CD4-positive, alpha-beta T cell treated with Interferon gamma for 1 hour (primary cell): Measurements from ENCODE around the gene IL20RB.
"Not testable (repeated sequence)": the region's sequence is repeated elsewhere in the genome, so short reads cannot be mapped to it uniquely, and the experiment has no call there.

Source experiments
- DNase-seq: peaks from one replicate; pipeline ENCODE4 v3.0.0-alpha.2; 2020

Gene IL20RB

GRCh38 chr3:136946978-136947377 is 10.8 kb upstream of the IL20RB start:
- DNase-seq: no peak

- DNase-seq: no peak
Measured at GRCh38 chr3:136947477-136947876, 10.3 kb upstream of the IL20RB start.

GRCh38 chr3:136949146-136949545 is 8.6 kb upstream of the IL20RB start:
- DNase-seq: no peak

- no peak for DNase-seq
Measured at GRCh38 chr3:136949708-136950107, 8.1 kb upstream of the IL20RB start.

- no peak for DNase-seq
Measured at GRCh38 chr3:136950623-136951022, 7.2 kb upstream of the IL20RB start.

- no peak for DNase-seq
Measured at GRCh38 chr3:136952292-136952691, 5.5 kb upstream of the IL20RB start.

- DNase-seq: no peak
Measured at GRCh38 chr3:136954251-136954650, 3.5 kb upstream of the IL20RB start.

- no peak for DNase-seq
Measured at GRCh38 chr3:136954980-136955780, 2.6 kb upstream of the IL20RB start.

- no peak for DNase-seq
Measured at GRCh38 chr3:136955813-136956212, 2.0 kb upstream of the IL20RB start.

- no peak for DNase-seq
Measured at GRCh38 chr3:136956971-136957370, 812 bp upstream of the IL20RB start.

GRCh38 chr3:136958939-136959338 is 1.2 kb downstream of the IL20RB start:
- DNase-seq: no peak

GRCh38 chr3:136959599-136959998 is 1.8 kb downstream of the IL20RB start:
- DNase-seq: no peak

GRCh38 chr3:136960838-136961836 is 3.4 kb downstream of the IL20RB start:
- no peak for DNase-seq

- DNase-seq: no peak
Measured at GRCh38 chr3:136962927-136963326, 5.1 kb downstream of the IL20RB start.

GRCh38 chr3:136969539-136969938 is 11.8 kb downstream of the IL20RB start:
- not testable (repeated sequence) for DNase-seq

- no peak for DNase-seq
Measured at GRCh38 chr3:136973352-136973751, 15.6 kb downstream of the IL20RB start.

GRCh38 chr3:136974670-136975069 is 16.9 kb downstream of the IL20RB start:
- no peak for DNase-seq

- DNase-seq: no peak
Measured at GRCh38 chr3:136979204-136979603, 21.4 kb downstream of the IL20RB start.

GRCh38 chr3:136979684-136980083 is 21.9 kb downstream of the IL20RB start:
- DNase-seq: no peak

GRCh38 chr3:136982033-136982432 is 24.2 kb downstream of the IL20RB start:
- no peak for DNase-seq

GRCh38 chr3:136982520-136983138 is 24.8 kb downstream of the IL20RB start:
- no peak for DNase-seq

GRCh38 chr3:136984837-136985236 is 27.1 kb downstream of the IL20RB start:
- no peak for DNase-seq

- not testable (repeated sequence) for DNase-seq
Measured at GRCh38 chr3:136987398-136987980, 29.7 kb downstream of the IL20RB start.
